Measurements from ENCODE around the gene HIP1R.

Gene HIP1R

DNA sequence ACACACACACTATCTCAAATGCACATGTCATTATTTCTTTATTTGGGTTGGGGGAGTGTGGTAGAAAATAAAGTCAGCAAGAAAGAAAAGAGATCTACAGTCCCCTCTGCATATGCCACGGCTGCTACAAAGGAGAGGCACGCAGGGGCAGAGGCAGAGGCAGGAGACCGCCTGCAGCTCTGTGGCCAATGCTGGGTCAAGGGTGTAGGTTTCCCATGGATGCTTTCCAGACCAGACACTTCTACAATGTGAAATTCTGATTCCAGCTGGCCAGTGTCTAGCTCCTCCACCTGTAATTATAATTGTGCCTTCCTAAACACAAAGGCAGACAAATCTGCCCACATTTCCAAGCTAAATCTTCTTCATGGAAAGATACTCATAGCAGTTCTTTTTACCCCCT is 41.5 kb downstream of the HIP1R start:
- H3K36me3 ChIP-seq (ENCODE audit: control insufficient read depth, insufficient read depth, low read length), result no peaks in the 10 kb centered on the region
- H3K27me3 ChIP-seq (ENCODE audit: control insufficient read depth, insufficient read depth, low read length), result peaks cover 47% of the 10 kb centered on the region
- no peak for DNase-seq (ENCODE audit: low read depth, low spot score)
- peaks cover 3% of the 10 kb centered on the region; the same call in 1 of the 2 replicates for H3K4me1 ChIP-seq (ENCODE audit: control insufficient read depth, insufficient read depth, low read length)
- WGBS (ENCODE audit: insufficient coverage, insufficient read length), result no CpG with 5 or more reads among the region's 3 CpGs
- no peak overlapping the region for H3K4me3 ChIP-seq (ENCODE audit: low read length)
- no peak overlapping the region for H3K27ac ChIP-seq (ENCODE audit: low read length)
- H3K9me3 ChIP-seq (ENCODE audit: control insufficient read depth, insufficient read depth, low read length), result no peaks in the 10 kb centered on the region

DNA sequence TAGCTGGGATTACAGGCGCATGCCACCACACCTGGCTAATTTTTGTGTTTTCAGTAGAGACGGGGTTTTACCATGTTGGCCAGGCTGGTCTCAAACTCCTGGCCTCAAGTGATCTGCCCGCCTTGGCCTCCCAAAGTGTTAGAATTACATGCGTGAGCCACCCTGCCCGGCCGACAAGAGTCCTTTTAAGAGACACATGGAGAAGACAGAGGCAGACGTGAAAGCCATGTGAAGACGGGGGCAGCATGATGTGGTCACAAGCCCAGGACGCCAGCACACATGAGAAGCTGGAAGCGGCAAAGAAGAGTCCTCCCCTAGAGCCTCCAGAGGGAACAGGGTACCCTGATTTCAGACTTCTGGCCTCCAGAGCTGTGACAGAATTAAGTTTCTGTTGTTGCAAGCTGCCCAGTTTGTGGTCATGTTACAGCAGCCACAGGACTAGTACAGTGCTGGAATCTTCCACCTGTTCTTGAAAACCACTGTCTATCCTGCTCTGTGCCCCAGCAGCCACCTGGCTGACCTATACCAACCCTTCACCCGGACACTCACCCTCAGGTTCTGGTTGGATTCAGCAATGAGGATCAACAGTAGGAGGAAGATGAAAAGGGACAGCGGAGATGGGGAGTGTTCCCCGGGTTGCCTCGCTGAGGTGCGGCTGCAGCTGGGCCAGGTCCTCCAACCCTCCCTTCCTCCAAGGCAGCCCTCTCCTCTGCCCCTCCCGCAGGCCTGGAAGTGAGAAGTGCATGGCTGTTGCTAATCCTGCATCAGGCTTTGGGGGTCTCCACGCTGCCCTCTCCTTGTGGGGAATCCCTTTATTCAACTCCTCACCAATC is 43.7 kb downstream of the HIP1R start:
- H3K36me3 ChIP-seq (ENCODE audit: control insufficient read depth, insufficient read depth, low read length), result no peaks in the 10 kb centered on the region
- H3K9me3 ChIP-seq (ENCODE audit: control insufficient read depth, insufficient read depth, low read length), result no peaks in the 10 kb centered on the region
- no CpG with 5 or more reads among the region's 17 CpGs for WGBS (ENCODE audit: insufficient coverage, insufficient read length)
- peaks cover 30% of the 10 kb centered on the region for H3K27me3 ChIP-seq (ENCODE audit: control insufficient read depth, insufficient read depth, low read length)
- DNase-seq (ENCODE audit: low read depth, low spot score), result no peak
- no peak overlapping the region for H3K27ac ChIP-seq (ENCODE audit: low read length)
- H3K4me3 ChIP-seq (ENCODE audit: low read length), result no peak overlapping the region
- no peaks in the 10 kb centered on the region for H3K4me1 ChIP-seq (ENCODE audit: control insufficient read depth, insufficient read depth, low read length)

DNA sequence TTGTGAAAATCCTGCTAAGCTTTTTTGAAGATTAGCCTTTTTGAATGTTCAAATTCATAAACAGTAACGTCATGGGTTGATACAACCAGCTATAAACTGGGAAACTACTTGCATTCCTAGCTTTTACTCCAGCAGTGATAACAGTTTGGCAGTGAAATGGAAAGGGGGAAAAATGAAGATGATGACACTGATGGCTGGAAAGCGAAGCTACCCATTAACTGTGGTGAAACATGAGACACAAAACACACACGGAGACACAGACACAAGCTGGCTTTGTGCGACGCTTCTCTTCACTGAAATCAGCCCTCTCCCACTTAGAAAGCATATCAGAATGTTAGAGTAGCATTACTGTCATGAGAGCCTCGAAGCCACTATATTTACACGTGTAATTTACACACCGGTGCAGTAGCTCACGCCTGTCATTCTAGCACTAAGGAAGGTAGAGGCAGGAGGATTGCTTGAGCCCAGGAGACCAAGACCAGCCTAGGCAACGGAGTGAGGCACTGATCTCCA is 45.0 kb downstream of the HIP1R start:
- no peaks in the 10 kb centered on the region for H3K4me1 ChIP-seq (ENCODE audit: control insufficient read depth, insufficient read depth, low read length)
- peaks cover 21% of the 10 kb centered on the region for H3K27me3 ChIP-seq (ENCODE audit: control insufficient read depth, insufficient read depth, low read length)
- no CpG with 5 or more reads among the region's 10 CpGs for WGBS (ENCODE audit: insufficient coverage, insufficient read length)
- no peak overlapping the region for H3K4me3 ChIP-seq (ENCODE audit: low read length)
- H3K9me3 ChIP-seq (ENCODE audit: control insufficient read depth, insufficient read depth, low read length), result no peaks in the 10 kb centered on the region
- H3K36me3 ChIP-seq (ENCODE audit: control insufficient read depth, insufficient read depth, low read length), result no peaks in the 10 kb centered on the region
- DNase-seq (ENCODE audit: low read depth, low spot score), result no peak
- H3K27ac ChIP-seq (ENCODE audit: low read length), result no peak overlapping the region

DNA sequence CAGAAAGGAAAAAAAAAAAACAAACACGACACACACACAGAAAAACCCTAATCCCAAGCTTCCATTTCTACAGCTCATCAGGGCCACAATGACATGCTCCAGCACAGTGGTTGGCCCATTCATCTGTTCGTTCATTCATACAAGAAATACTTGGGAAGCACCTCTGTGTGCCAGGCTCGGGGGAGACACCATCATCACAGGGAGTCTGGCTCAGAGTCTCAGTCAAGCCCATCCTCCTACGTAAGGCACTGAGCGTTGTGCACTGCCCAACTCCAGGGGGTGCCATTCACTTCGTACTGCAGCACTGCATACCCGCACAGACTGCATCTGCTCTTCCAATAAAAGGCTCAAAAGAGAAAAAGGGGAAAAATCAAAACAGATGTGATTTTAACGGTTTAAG is 45.4 kb downstream of the HIP1R start:
- Histone ChIP-seq H3K4me3 (ENCODE audit: low read length) (no peak overlapping the region), H3K27ac (ENCODE audit: low read length) (no peak overlapping the region), H3K4me1 (ENCODE audit: control insufficient read depth, insufficient read depth, low read length) (no peaks in the 10 kb centered on the region), H3K9me3 (ENCODE audit: control insufficient read depth, insufficient read depth, low read length) (no peaks in the 10 kb centered on the region), H3K27me3 (ENCODE audit: control insufficient read depth, insufficient read depth, low read length) (peaks cover 19% of the 10 kb centered on the region), H3K36me3 (ENCODE audit: control insufficient read depth, insufficient read depth, low read length) (no peaks in the 10 kb centered on the region)
- WGBS (ENCODE audit: insufficient coverage, insufficient read length), result no CpG with 5 or more reads among the region's 8 CpGs
- no peak for DNase-seq (ENCODE audit: low read depth, low spot score)

DNA sequence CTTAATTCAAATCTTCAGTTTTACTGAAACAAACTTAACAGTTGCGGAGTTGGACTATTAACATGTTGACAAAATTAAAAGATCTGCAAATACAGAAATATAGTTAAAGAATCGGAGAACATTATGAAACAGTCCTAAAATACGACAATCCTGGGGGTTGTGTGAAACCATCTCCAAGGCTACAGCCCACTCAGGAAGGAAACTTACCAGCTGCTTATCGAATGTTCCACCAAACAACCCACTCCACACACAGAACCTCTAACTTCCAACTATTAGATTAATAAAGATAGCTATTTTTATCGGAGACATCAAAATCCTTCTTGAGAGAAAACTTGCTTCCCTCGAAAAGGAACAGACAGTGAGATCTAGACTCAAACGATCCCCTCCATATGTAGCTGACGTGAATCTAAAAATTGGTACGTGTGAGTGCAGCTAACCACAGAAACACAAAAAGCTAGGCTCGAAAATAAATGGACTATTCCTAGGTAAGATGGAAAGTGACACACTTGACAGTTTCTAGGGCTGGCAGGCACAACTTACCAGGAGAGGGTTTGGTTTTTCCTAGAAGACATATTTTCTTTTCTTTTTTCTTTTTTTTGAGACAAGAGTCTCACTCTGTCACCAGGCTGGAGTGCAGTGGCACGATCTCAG is 47.8 kb downstream of the HIP1R start:
- H3K36me3 ChIP-seq (ENCODE audit: control insufficient read depth, insufficient read depth, low read length), result no peaks in the 10 kb centered on the region
- no peak overlapping the region for H3K27ac ChIP-seq (ENCODE audit: low read length)
- H3K4me3 ChIP-seq (ENCODE audit: low read length), result no peak overlapping the region
- WGBS (ENCODE audit: insufficient coverage, insufficient read length), result no CpG with 5 or more reads among the region's 11 CpGs
- no peaks in the 10 kb centered on the region for H3K4me1 ChIP-seq (ENCODE audit: control insufficient read depth, insufficient read depth, low read length)
- H3K27me3 ChIP-seq (ENCODE audit: control insufficient read depth, insufficient read depth, low read length), result peaks cover 6% of the 10 kb centered on the region; the same call in 1 of the 2 replicates
- DNase-seq (ENCODE audit: low read depth, low spot score), result no peak
- H3K9me3 ChIP-seq (ENCODE audit: control insufficient read depth, insufficient read depth, low read length), result no peaks in the 10 kb centered on the region

- H3K9me3 ChIP-seq (ENCODE audit: control insufficient read depth, insufficient read depth, low read length), result no peaks in the 10 kb centered on the region
- H3K36me3 ChIP-seq (ENCODE audit: control insufficient read depth, insufficient read depth, low read length), result no peaks in the 10 kb centered on the region
- DNase-seq (ENCODE audit: low read depth, low spot score), result no peak
- H3K4me3 ChIP-seq (ENCODE audit: low read length), result no peak overlapping the region
- no peak overlapping the region for H3K27ac ChIP-seq (ENCODE audit: low read length)
- peaks cover 2% of the 10 kb centered on the region; the same call in 1 of the 2 replicates for H3K27me3 ChIP-seq (ENCODE audit: control insufficient read depth, insufficient read depth, low read length)
- no CpG with 5 or more reads among the region's 6 CpGs for WGBS (ENCODE audit: insufficient coverage, insufficient read length)
- peaks cover 7% of the 10 kb centered on the region for H3K4me1 ChIP-seq (ENCODE audit: control insufficient read depth, insufficient read depth, low read length)
Observed at GRCh38 chr12:122884091-122884826, 49.0 kb downstream of the HIP1R start.

GRCh38 chr12:122884860-122885259 is 49.6 kb downstream of the HIP1R start:
- Histone ChIP-seq H3K4me1 (ENCODE audit: control insufficient read depth, insufficient read depth, low read length) (peaks cover 7% of the 10 kb centered on the region), H3K4me3 (ENCODE audit: low read length) (no peak overlapping the region), H3K36me3 (ENCODE audit: control insufficient read depth, insufficient read depth, low read length) (no peaks in the 10 kb centered on the region), H3K27ac (ENCODE audit: low read length) (no peak overlapping the region), H3K9me3 (ENCODE audit: control insufficient read depth, insufficient read depth, low read length) (no peaks in the 10 kb centered on the region), H3K27me3 (ENCODE audit: control insufficient read depth, insufficient read depth, low read length) (no peaks in the 10 kb centered on the region; the same call in 1 of the 2 replicates)
- DNase-seq (ENCODE audit: low read depth, low spot score), result no peak
- no CpG with 5 or more reads among the region's 4 CpGs for WGBS (ENCODE audit: insufficient coverage, insufficient read length)

DNA sequence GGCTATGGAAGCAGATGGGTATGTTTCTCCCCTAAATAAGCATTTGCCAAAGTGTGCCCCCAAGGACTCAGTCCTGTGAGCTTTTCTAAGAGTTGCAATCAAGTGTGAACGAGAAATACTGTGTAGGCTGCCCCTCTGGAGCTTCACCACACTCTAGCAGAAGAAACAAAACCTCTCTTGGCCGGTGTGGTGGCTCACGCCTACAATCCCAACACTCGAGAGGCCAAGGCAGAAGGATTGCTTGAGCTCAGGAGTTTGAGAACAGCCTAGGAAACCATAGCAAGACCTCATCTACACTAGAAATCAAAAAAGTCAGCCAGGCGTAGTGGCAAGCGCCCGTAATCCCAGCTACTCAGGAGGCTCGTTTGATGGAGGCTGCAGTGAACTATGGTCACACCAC is 50.9 kb downstream of the HIP1R start:
- Histone ChIP-seq H3K27ac (ENCODE audit: low read length) (no peak overlapping the region), H3K27me3 (ENCODE audit: control insufficient read depth, insufficient read depth, low read length) (no peaks in the 10 kb centered on the region), H3K4me1 (ENCODE audit: control insufficient read depth, insufficient read depth, low read length) (peaks cover 7% of the 10 kb centered on the region), H3K36me3 (ENCODE audit: control insufficient read depth, insufficient read depth, low read length) (no peaks in the 10 kb centered on the region), H3K9me3 (ENCODE audit: control insufficient read depth, insufficient read depth, low read length) (no peaks in the 10 kb centered on the region), H3K4me3 (ENCODE audit: low read length) (no peak overlapping the region)
- DNase-seq (ENCODE audit: low read depth, low spot score), result no peak
- no CpG with 5 or more reads among the region's 8 CpGs for WGBS (ENCODE audit: insufficient coverage, insufficient read length)

DNA sequence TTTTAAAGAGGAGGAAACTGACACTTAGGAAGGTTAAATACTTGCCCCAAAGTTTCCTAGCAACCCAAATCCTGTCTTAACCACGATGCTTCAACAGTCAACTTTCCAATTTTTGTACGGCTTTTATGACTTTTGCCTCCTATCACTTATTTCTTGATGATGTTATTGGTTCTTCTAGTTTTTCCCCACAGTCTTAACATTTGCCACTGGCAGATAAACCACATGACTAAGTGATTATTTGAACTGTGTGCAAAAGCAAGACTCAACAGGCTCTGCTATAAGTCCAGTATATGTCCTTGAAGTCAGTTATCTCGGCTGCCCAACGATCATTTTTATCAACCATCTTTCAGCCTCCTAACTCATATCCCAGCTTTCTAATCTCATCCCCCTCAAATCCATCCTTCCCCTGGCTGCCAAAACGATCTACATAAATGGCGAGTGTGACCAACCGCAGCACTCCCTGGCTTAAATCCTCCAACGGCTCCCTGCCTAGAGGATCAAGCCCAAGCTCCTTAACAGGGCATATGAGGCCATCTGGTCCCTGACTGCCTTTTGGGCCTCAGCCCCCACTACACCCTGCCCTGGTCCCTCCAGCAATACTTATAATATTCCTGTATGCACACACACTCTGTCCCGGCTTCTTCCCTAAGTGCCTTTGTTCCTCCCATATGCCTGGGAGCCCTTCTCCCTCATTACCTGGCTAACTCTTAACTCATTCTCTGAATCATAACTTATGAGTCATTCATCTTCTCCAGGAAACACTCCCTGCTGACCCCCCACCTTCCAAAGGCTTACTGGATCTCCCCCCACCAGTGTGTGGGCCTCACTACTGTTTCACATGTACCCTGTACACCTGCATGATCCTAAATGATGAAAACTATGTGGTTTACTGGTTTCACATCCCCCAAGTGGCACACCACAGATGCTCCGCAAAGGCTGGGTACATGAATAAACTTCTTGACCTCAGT is 51.9 kb downstream of the HIP1R start:
- Histone ChIP-seq H3K36me3 (ENCODE audit: control insufficient read depth, insufficient read depth, low read length) (no peaks in the 10 kb centered on the region), H3K4me3 (ENCODE audit: low read length) (no peak overlapping the region), H3K27me3 (ENCODE audit: control insufficient read depth, insufficient read depth, low read length) (no peaks in the 10 kb centered on the region), H3K4me1 (ENCODE audit: control insufficient read depth, insufficient read depth, low read length) (peaks cover 7% of the 10 kb centered on the region), H3K9me3 (ENCODE audit: control insufficient read depth, insufficient read depth, low read length) (no peaks in the 10 kb centered on the region), H3K27ac (ENCODE audit: low read length) (no peak overlapping the region)
- no CpG with 5 or more reads among the region's 10 CpGs for WGBS (ENCODE audit: insufficient coverage, insufficient read length)
- no peak for DNase-seq (ENCODE audit: low read depth, low spot score)

Data from iPS DF 6.9 (cell line).